Osteocyte (in vitro differentiated cells): ENCODE data around the gene MEF2D. TPM values are rescaled to one million over a fixed set of nuclear protein-coding genes. Genes with fewer than 3 reads are reported as not detected.

Experiments used
- DNase-seq: peaks from one replicate; pipeline ENCODE4 v3.0.0; 2021; ENCODE audit warnings: mixed read lengths; ENCODE audit not compliant: unreplicated experiment; ENCODE audit errors: extremely low spot score
- H3K27ac Mint-ChIP-seq: one replicate; pipeline ENCODE4 v1.8.0; 2021; ENCODE audit warnings: mild to moderate bottlenecking, mixed read lengths; ENCODE audit not compliant: unreplicated experiment
- H3K27me3 Mint-ChIP-seq: one replicate; pipeline ENCODE4 v1.8.0; 2021; ENCODE audit warnings: mixed read lengths; ENCODE audit not compliant: unreplicated experiment
- H3K36me3 Mint-ChIP-seq: one replicate; pipeline ENCODE4 v1.8.0; 2021; ENCODE audit warnings: mixed read lengths; ENCODE audit not compliant: unreplicated experiment
- H3K4me1 Mint-ChIP-seq: one replicate; pipeline ENCODE4 v1.8.0; 2021; ENCODE audit warnings: mixed read lengths; ENCODE audit not compliant: unreplicated experiment
- H3K4me3 Mint-ChIP-seq: one replicate; pipeline ENCODE4 v1.8.0; 2021; ENCODE audit warnings: mild to moderate bottlenecking, moderate library complexity, mixed read lengths; ENCODE audit not compliant: unreplicated experiment
- H3K9me3 Mint-ChIP-seq: one replicate; pipeline ENCODE4 v1.8.0; 2021; ENCODE audit warnings: mixed read lengths; ENCODE audit not compliant: unreplicated experiment
- CTCF ChIP-seq: fragments of 200-600 bp; sonication (generic); IDR thresholded peaks from 2 replicates; pipeline ENCODE4 v1.5.0; 2021; ENCODE audit warnings: antibody characterized with exemption, mild to moderate bottlenecking, moderate library complexity
- total RNA-seq: library from RNA; stranded (reverse); gene quantifications from 2 replicates; pipeline ENCODE4 v1.2.1, GENCODE V29; 2021

The MEF2D gene
- total RNA-seq, 1 donor from 2014 or later: 45.8 TPM

- peak overlapping the region; percentile 56 for H3K27ac Mint-ChIP-seq
Observed at GRCh38 chr1:156465747-156466365, 34.7 kb downstream of the MEF2D start.

GRCh38 chr1:156464825-156465452 is 35.6 kb downstream of the MEF2D start:
- H3K9me3 Mint-ChIP-seq: no peaks in the 10 kb centered on the region
- H3K27me3 Mint-ChIP-seq: no peaks in the 10 kb centered on the region
- no peak for DNase-seq
- TF ChIP-seq CTCF: no peak
- peak overlapping the region; percentile 29 for H3K4me3 Mint-ChIP-seq
- peak overlapping the region; percentile 56 for H3K27ac Mint-ChIP-seq
- peaks cover 21% of the 10 kb centered on the region for H3K36me3 Mint-ChIP-seq
- peaks cover 35% of the 10 kb centered on the region for H3K4me1 Mint-ChIP-seq

More at GRCh38 chr1:156465747-156466365, 34.7 kb downstream of the MEF2D start:
- Mint-ChIP-seq H3K36me3 (peaks cover 21% of the 10 kb centered on the region), H3K4me1 (peaks cover 35% of the 10 kb centered on the region), H3K27me3 (no peaks in the 10 kb centered on the region), H3K4me3 (no peak overlapping the region), H3K9me3 (no peaks in the 10 kb centered on the region)
- DNase-seq: no peak
- peak; percentile 34 for TF ChIP-seq CTCF

- peak overlapping the region; percentile 29 for H3K4me3 Mint-ChIP-seq
- DNase-seq: no peak
- peaks cover 35% of the 10 kb centered on the region for H3K4me1 Mint-ChIP-seq
- H3K27me3 Mint-ChIP-seq: no peaks in the 10 kb centered on the region
- peak overlapping the region; percentile 56 for H3K27ac Mint-ChIP-seq
- no peaks in the 10 kb centered on the region for H3K9me3 Mint-ChIP-seq
- H3K36me3 Mint-ChIP-seq: peaks cover 17% of the 10 kb centered on the region
- TF ChIP-seq CTCF: no peak
Observed at GRCh38 chr1:156464335-156464734, 36.2 kb downstream of the MEF2D start.

GRCh38 chr1:156463874-156464273 is 36.7 kb downstream of the MEF2D start:
- Mint-ChIP-seq H3K9me3 (no peaks in the 10 kb centered on the region), H3K4me3 (no peak overlapping the region), H3K36me3 (peaks cover 15% of the 10 kb centered on the region), H3K27me3 (no peaks in the 10 kb centered on the region), H3K27ac (peak overlapping the region; percentile 47), H3K4me1 (peaks cover 35% of the 10 kb centered on the region)
- no peak for DNase-seq
- no peak for TF ChIP-seq CTCF

- H3K9me3 Mint-ChIP-seq: no peaks in the 10 kb centered on the region
- H3K4me3 Mint-ChIP-seq: no peak overlapping the region
- no peaks in the 10 kb centered on the region for H3K27me3 Mint-ChIP-seq
- peaks cover 35% of the 10 kb centered on the region for H3K4me1 Mint-ChIP-seq
- TF ChIP-seq CTCF: no peak
- H3K27ac Mint-ChIP-seq: no peak overlapping the region
- H3K36me3 Mint-ChIP-seq: peaks cover 12% of the 10 kb centered on the region
- no peak for DNase-seq
Observed at GRCh38 chr1:156462954-156463795, 37.4 kb downstream of the MEF2D start.
